Measurements from ENCODE around the gene TMCC1.

DNA sequence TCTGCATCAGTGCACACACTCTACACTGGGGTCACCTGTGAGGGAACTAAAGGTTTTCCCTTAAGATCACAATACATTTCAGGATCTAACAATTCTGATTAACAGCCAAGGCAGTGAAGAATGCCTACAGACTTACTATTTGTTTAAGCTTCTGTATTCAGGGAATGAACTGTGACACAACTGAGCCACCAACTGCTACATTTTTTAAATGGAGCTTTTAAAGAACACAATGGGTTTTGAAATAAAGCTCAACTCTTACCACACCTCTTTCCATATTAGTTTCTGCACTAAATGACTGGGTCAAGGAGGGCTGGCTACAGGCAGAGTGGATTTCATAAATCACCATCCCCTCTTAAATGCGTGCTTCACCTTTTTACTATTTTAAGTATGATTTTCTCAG is 100.2 kb downstream of the TMCC1 start:
- TF ChIP-seq, protein P1, sequence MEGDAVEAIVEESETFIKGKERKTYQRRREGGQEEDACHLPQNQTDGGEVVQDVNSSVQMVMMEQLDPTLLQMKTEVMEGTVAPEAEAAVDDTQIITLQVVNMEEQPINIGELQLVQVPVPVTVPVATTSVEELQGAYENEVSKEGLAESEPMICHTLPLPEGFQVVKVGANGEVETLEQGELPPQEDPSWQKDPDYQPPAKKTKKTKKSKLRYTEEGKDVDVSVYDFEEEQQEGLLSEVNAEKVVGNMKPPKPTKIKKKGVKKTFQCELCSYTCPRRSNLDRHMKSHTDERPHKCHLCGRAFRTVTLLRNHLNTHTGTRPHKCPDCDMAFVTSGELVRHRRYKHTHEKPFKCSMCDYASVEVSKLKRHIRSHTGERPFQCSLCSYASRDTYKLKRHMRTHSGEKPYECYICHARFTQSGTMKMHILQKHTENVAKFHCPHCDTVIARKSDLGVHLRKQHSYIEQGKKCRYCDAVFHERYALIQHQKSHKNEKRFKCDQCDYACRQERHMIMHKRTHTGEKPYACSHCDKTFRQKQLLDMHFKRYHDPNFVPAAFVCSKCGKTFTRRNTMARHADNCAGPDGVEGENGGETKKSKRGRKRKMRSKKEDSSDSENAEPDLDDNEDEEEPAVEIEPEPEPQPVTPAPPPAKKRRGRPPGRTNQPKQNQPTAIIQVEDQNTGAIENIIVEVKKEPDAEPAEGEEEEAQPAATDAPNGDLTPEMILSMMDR (IDR thresholded peaks at IDR 0.05), result no peak
- TF ChIP-seq EZH2 (IDR thresholded peaks at IDR 0.05; ENCODE audit: borderline replicate concordance, insufficient read depth, low read depth, low read length, poor library complexity, severe bottlenecking), result no peak

All from B cell (primary cell).